ENCODE measurements around the gene PUM2.
"Not testable (repeated sequence)": the region's sequence is repeated elsewhere in the genome, so short reads cannot be mapped to it uniquely, and the experiment has no call there.

Gene PUM2

GRCh38 chr2:20370191-20370590 lies 19.5 kb upstream of the PUM2 start:
- peak; percentile 87 for DNase-seq (ENCODE audit: low spot score)
- ChIA-PET POLR2A (ENCODE audit: low non-redundant PET) (no interaction called here), CTCF (interaction anchor here (0.6 to 1.2 kb wide), 3 partner anchors 41 to 265 kb away, joined by 3 to 4 read pairs (median 3); no protein-coding TSS in a partner anchor)
- no peak for TF ChIP-seq CTCF (conservative IDR thresholded peaks at IDR 0.05; ENCODE audit: low read depth)
- H3K27ac ChIP-seq, result peak overlapping the region; percentile 79

GRCh38 chr2:20369366-20369765 lies 18.7 kb upstream of the PUM2 start:
- H3K27ac ChIP-seq, result peak overlapping the region; percentile 71
- TF ChIP-seq CTCF (conservative IDR thresholded peaks at IDR 0.05; ENCODE audit: low read depth), result no peak
- no peak for DNase-seq (ENCODE audit: low spot score)
- CTCF ChIA-PET, result interaction anchor here (0.6 to 1.2 kb wide), 2 partner anchors 42 to 78 kb away, joined by 3 to 4 read pairs; no protein-coding TSS in a partner anchor
- POLR2A ChIA-PET (ENCODE audit: low non-redundant PET), result no interaction called here

GRCh38 chr2:20368706-20369105 lies 18.1 kb upstream of the PUM2 start:
- ChIA-PET POLR2A (ENCODE audit: low non-redundant PET) (no interaction called here), CTCF (interaction anchor here (0.6 kb wide), 2 partner anchors 56 to 77 kb away, joined by 3 to 4 read pairs; no protein-coding TSS in a partner anchor)
- TF ChIP-seq CTCF (conservative IDR thresholded peaks at IDR 0.05; ENCODE audit: low read depth), result no peak
- no peak for DNase-seq (ENCODE audit: low spot score)
- no peak overlapping the region for H3K27ac ChIP-seq

GRCh38 chr2:20367929-20368328 lies 17.3 kb upstream of the PUM2 start:
- POLR2A ChIA-PET (ENCODE audit: low non-redundant PET); DNase-seq (ENCODE audit: low spot score); CTCF ChIA-PET; H3K27ac ChIP-seq: not testable (repeated sequence)

- no peak overlapping the region for H3K27ac ChIP-seq
- no peak for DNase-seq (ENCODE audit: low spot score)
- ChIA-PET CTCF (no interaction called here), POLR2A (ENCODE audit: low non-redundant PET) (no interaction called here)
- no peak for TF ChIP-seq CTCF (conservative IDR thresholded peaks at IDR 0.05; ENCODE audit: low read depth)
These were observed 16.1 kb upstream of the PUM2 start for GRCh38 chr2:20366672-20367116.

GRCh38 chr2:20365249-20365817 lies 14.7 kb upstream of the PUM2 start:
- no peak for TF ChIP-seq CTCF (conservative IDR thresholded peaks at IDR 0.05; ENCODE audit: low read depth)
- peak; percentile 84 for DNase-seq (ENCODE audit: low spot score)
- ChIA-PET CTCF (no interaction called here), POLR2A (ENCODE audit: low non-redundant PET) (no interaction called here)
- peak overlapping the region; percentile 62 for H3K27ac ChIP-seq

GRCh38 chr2:20363578-20363977 lies 12.9 kb upstream of the PUM2 start:
- H3K27ac ChIP-seq, result no peak overlapping the region
- ChIA-PET POLR2A (ENCODE audit: low non-redundant PET) (no interaction called here), CTCF (no interaction called here)
- no peak for DNase-seq (ENCODE audit: low spot score)
- no peak for TF ChIP-seq CTCF (conservative IDR thresholded peaks at IDR 0.05; ENCODE audit: low read depth)
